Fibroblast of mammary gland (primary cell): ENCODE results near the gene USP24.

Experiments
- DNase-seq: peaks from one replicate; pipeline ENCODE4 v3.0.0-alpha.2; 2010; ENCODE audit warnings: low read depth
- H3K4me3 ChIP-seq: 2 replicates; pipeline ENCODE4 v1.5.1; 2011; ENCODE audit warnings: low read depth, mild to moderate bottlenecking, low read length, moderate library complexity; ENCODE audit not compliant: control insufficient read depth
- TF ChIP-seq, protein P1 (sequence below): conservative IDR thresholded peaks from 2 replicates; pipeline ENCODE4 v1.5.1; 2011; ENCODE audit warnings: low read depth, low read length, inconsistent platforms; ENCODE audit not compliant: control insufficient read depth, insufficient read depth

Gene USP24

DNA sequence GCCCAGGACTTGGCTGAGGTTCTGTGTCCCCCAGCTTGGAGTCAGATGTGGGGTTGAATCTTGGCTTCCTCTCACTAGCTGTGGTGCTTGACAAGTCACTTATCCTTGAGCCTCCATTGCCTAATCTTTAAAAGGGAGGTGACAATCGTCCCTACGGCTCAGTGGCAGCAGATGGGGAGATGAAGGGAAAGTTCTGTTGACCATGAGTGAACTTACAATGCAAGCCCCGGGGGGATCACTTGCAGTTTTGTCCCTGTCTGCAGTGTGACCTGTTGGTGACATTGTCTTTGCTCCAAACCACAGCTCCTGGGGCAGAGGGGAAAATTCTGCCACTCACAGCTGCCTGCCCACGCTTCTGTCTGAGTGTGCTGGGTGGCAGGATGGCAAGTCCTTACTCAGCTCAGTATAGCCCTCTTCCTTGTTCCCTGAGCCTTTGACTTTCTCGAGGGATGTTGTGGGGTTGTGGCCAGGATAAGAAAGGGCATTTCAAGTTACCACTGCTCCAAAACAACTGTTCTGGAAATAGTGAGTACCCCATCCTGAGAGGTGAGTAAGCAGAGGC, 174.2 kb downstream of the USP24 start:
- no peak for DNase-seq

DNA sequence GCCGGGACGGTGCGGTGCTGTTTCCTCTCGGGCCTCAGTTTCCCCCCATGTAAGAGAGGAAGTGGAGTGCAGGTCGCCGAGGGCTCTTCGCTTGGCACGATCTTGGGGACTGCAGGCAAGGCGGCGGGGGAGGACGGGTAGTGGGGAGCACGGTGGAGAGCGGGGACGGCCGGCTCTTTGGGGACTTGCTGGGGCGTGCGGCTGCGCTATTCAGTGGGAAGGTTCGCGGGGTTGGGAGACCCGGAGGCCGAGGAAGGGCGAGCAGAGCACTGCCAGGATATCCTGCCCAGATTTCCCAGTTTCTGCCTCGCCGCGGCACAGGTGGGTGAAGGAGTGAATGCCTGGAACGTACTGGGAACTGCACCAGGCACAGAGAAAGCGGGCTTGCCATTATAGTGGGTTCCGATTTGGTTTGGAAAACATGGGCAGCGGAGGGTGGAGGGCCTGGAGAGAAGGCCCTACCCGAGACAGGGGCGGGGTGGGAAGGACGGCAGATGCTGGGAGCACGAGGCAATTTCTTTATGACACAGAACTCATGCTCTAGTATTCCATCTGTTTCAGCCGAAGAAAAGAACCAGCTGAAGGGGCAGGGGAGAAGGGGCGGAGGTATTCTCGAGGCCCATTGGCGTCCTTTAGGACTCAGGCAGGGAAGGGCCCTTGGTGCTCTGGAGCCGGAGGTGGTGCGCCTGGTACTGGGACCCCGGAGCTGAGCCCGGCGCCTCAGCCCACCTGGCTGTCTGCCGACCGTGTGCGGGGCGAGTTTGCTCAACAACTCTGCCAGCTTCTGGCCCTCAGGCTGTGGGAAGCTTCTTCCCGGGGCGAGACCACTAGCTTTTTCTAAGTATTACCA, 174.9 kb downstream of the USP24 start:
- TF ChIP-seq, protein P1, sequence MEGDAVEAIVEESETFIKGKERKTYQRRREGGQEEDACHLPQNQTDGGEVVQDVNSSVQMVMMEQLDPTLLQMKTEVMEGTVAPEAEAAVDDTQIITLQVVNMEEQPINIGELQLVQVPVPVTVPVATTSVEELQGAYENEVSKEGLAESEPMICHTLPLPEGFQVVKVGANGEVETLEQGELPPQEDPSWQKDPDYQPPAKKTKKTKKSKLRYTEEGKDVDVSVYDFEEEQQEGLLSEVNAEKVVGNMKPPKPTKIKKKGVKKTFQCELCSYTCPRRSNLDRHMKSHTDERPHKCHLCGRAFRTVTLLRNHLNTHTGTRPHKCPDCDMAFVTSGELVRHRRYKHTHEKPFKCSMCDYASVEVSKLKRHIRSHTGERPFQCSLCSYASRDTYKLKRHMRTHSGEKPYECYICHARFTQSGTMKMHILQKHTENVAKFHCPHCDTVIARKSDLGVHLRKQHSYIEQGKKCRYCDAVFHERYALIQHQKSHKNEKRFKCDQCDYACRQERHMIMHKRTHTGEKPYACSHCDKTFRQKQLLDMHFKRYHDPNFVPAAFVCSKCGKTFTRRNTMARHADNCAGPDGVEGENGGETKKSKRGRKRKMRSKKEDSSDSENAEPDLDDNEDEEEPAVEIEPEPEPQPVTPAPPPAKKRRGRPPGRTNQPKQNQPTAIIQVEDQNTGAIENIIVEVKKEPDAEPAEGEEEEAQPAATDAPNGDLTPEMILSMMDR, result no peak
- peak overlapping the region; percentile 61 for H3K4me3 ChIP-seq
- DNase-seq, result no peak

More for the DNA sequence above, 174.2 kb downstream of the USP24 start:
- TF ChIP-seq, protein P1, result no peak
- peak overlapping the region; percentile 61 for H3K4me3 ChIP-seq

DNA sequence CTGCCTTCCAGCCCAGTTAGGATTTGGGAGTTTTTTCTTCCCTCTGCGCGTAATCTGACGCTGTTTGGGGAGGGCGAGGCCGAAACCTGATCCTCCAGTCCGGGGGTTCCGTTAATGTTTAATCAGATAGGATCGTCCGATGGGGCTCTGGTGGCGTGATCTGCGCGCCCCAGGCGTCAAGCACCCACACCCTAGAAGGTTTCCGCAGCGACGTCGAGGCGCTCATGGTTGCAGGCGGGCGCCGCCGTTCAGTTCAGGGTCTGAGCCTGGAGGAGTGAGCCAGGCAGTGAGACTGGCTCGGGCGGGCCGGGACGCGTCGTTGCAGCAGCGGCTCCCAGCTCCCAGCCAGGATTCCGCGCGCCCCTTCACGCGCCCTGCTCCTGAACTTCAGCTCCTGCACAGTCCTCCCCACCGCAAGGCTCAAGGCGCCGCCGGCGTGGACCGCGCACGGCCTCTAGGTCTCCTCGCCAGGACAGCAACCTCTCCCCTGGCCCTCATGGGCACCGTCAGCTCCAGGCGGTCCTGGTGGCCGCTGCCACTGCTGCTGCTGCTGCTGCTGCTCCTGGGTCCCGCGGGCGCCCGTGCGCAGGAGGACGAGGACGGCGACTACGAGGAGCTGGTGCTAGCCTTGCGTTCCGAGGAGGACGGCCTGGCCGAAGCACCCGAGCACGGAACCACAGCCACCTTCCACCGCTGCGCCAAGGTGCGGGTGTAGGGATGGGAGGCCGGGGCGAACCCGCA, 175.7 kb downstream of the USP24 start, which contains the start of gene PCSK9:
Gene PCSK9 (plus strand): TSS at position 207 of the 741 bp plus-strand sequence. CDS start 290 bp downstream, at position 497.
- TF ChIP-seq, protein P1, result no peak
- peak; percentile 66 for DNase-seq
- H3K4me3 ChIP-seq, result peak within 1 kb of the TSS; percentile 61

DNA sequence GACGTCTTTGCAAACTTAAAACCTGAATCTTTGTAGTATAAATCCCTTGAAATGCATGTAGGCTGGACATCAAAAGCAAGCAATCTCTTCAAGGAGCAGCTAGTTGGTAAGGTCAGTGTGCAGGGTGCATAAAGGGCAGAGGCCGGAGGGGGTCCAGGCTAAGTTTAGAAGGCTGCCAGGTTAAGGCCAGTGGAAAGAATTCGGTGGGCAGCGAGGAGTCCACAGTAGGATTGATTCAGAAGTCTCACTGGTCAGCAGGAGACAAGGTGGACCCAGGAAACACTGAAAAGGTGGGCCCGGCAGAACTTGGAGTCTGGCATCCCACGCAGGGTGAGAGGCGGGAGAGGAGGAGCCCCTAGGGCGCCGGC, 176.2 kb downstream of the USP24 start:
- DNase-seq, result no peak
- peak overlapping the region; percentile 61 for H3K4me3 ChIP-seq
- TF ChIP-seq, protein P1, result no peak

DNA sequence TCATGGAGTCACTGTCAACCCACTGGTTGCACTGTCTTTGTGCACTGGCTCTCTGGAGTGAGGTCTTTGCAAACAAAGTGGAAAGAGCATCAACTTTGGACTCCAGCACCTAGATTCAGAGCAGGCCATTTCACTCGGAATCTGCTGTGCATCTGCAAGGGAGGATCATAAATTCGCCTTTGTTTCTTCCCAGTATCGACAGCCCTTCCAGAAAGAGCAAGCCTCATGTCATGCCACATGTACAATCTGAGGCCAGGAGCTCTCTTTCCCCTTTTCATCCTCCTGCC, 176.7 kb downstream of the USP24 start:
- TF ChIP-seq, protein P1, result no peak
- DNase-seq, result no peak
- H3K4me3 ChIP-seq, result no peak overlapping the region

DNA sequence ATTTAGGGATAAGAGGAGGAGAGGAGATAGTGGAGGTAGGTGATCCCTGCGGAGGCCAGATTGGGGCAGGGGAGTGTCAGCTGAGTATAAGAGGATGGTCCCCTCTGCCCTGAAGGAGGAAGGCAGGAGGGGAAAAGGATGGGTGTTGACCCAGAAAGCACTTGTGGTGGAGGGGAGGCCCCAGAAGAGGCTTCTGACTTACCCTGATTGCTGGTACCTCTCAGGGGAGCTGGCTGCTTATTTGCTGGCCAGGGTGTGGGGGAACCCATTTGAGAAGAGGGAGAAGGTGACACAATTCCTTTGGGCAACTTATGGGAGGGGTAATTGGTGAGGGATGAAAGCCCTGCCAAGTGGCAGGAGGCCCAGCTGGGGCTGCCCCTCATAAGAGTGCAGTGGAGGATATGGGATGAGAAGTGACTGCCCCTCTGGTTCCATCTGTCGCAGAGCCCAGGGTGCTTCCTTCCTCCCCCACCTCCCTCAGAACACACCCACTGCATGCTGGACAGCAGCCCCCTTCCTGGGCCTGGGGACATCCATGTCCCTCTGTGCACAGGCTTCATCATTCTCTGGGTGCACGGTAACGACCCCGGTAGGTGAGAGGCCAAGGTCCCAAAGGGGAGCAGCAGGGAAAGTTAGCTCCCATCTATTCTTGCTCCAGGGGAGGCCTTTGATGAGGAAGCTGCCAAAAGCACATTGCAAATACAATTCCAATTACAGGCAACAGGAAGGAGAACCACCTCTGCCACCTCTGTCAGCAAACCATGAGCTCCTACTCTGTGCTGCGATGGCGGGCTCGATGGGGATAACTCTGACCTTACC, 177.2 kb downstream of the USP24 start:
- no peak overlapping the region for H3K4me3 ChIP-seq
- DNase-seq, result no peak
- TF ChIP-seq, protein P1, result no peak
